CD4-positive, alpha-beta T cell (primary cell): Measurements from ENCODE around the gene FGGY. TPM values are rescaled to one million over a fixed set of nuclear protein-coding genes. Genes with fewer than 3 reads are reported as not detected.
A peak's percentile ranks its signal among the peaks of the same experiment; 100 is the strongest.

Source experiments
- ATAC-seq: fragments of 200-7000 bp; cut with Tn5 transposase; one replicate; pipeline ENCODE4 v1.10.0; 2022; ENCODE audit warnings: mild to moderate bottlenecking; ENCODE audit not compliant: poor library complexity
- CTCF ChIA-PET: fragments of 350-600 bp; sonication (Branson Sonifier 250); formaldehyde crosslinking; loops from one replicate; lab custom pipeline; 2021; ENCODE audit warnings: antibody characterized with exemption, inconsistent platforms; lab: Charles Lee
- POLR2A ChIA-PET: fragments of 350-600 bp; sonication (Branson Sonifier 250); formaldehyde crosslinking; loops from one replicate; lab custom pipeline; 2021; ENCODE audit warnings: antibody characterized with exemption, inconsistent platforms; lab: Charles Lee
- DNase-seq, 14 experiments: peaks; one replicate each; pipeline ENCODE4 v3.0.0-alpha.2; 2013 to 2020; ENCODE audit warnings: mixed read lengths in 2 of 14
- H3K27ac ChIP-seq, 2 donors: one replicate each; pipeline versions ENCODE4 v1.5.1 to v1.7.0; 2013; ENCODE audit warnings: low read length in 2 of 2, low read depth in 1 of 2, mild to moderate bottlenecking in 1 of 2
- H3K27me3 ChIP-seq, 2 experiments: 1 replicate in 1 of 2; 2 replicates in 1 of 2; pipeline versions ENCODE4 v1.6.1 to v1.7.0; 2013; ENCODE audit warnings: low read length in 2 of 2, control low read depth in 1 of 2, mild to moderate bottlenecking in 1 of 2, moderate library complexity in 1 of 2; ENCODE audit not compliant: insufficient read depth in 2 of 2, control insufficient read depth in 1 of 2
- H3K36me3 ChIP-seq: one replicate; pipeline ENCODE4 v1.6.1; 2013; ENCODE audit warnings: low read length, control low read depth; ENCODE audit not compliant: insufficient read depth
- H3K4me1 ChIP-seq: one replicate; pipeline ENCODE4 v1.6.1; 2013; ENCODE audit warnings: low read length, control low read depth; ENCODE audit not compliant: insufficient read depth
- H3K4me3 ChIP-seq: one replicate; pipeline ENCODE4 v1.5.1; 2013; ENCODE audit warnings: mild to moderate bottlenecking, low read length, moderate library complexity
- H3K9me3 ChIP-seq, 2 experiments: 1 replicate in 1 of 2; 2 replicates in 1 of 2; pipeline versions ENCODE4 v1.6.1 to v1.7.0; 2013; ENCODE audit warnings: low read length in 2 of 2, mild to moderate bottlenecking in 2 of 2, control low read depth in 1 of 2, moderate library complexity in 1 of 2; ENCODE audit not compliant: control insufficient read depth in 1 of 2, insufficient read depth in 1 of 2
- H3K27ac Mint-ChIP-seq: one replicate; pipeline ENCODE4 v1.8.0; 2020; ENCODE audit warnings: mixed read lengths
- H3K27me3 Mint-ChIP-seq: one replicate; pipeline ENCODE4 v1.8.0; 2021; ENCODE audit warnings: mixed read lengths
- H3K36me3 Mint-ChIP-seq: one replicate; pipeline ENCODE4 v1.8.0; 2021; ENCODE audit warnings: low read depth, mixed read lengths
- H3K4me1 Mint-ChIP-seq: one replicate; pipeline ENCODE4 v1.8.0; 2021; ENCODE audit warnings: low read depth, mixed read lengths
- H3K4me3 Mint-ChIP-seq: one replicate; pipeline ENCODE4 v1.8.0; 2020; ENCODE audit warnings: mild to moderate bottlenecking, mixed read lengths
- H3K9me3 Mint-ChIP-seq: one replicate; pipeline ENCODE4 v1.8.0; 2020; ENCODE audit warnings: mixed read lengths
- CTCF ChIP-seq: fragments of 200-600 bp; IDR thresholded peaks from one replicate; pipeline ENCODE4 v1.8.0; 2022; ENCODE audit warnings: antibody characterized with exemption, mild to moderate bottlenecking
- intact Hi-C, 2 experiments: fragments of 100-400 bp; cut with DNase I in 1 of 2; cut with micrococcal nuclease in 1 of 2; formaldehyde crosslinking; loops; one replicate each; pipeline versions ENCODE4 v1.15.1 to v1.9.0; 2023 to 2025; cut with DNase I, micrococcal nuclease
- total RNA-seq, 174 experiments: library from RNA in 2 of 174; stranded (reverse) in 2 of 174; gene quantifications; one replicate each; pipeline ENCODE4 v1.2.3 and lab custom pipeline; 2021 to 2026

The FGGY gene
- total RNA-seq, 2 experiments from 2014 or later = 9.5 to 10.0 TPM

- Histone ChIP-seq H3K36me3 (no peaks in the 10 kb centered on the region), H3K27ac (no peak overlapping the region), H3K27me3 (no peaks in the 10 kb centered on the region), H3K4me1 (peaks cover 3% of the 10 kb centered on the region), H3K9me3 (no peaks in the 10 kb centered on the region), H3K4me3 (no peak overlapping the region)
- Mint-ChIP-seq H3K4me1 (peaks cover 11% of the 10 kb centered on the region), H3K27ac (no peak overlapping the region), H3K27me3 (no peaks in the 10 kb centered on the region), H3K36me3 (no peaks in the 10 kb centered on the region), H3K9me3 (no peaks in the 10 kb centered on the region), H3K4me3 (no peak overlapping the region)
- POLR2A ChIA-PET = no interaction called here
- intact Hi-C loops = loop anchor here in 1 of 2 experiments (10.0 kb wide), 2 partner anchors 523 to 747 kb away; partner anchors contain the start of genes HOOK1 and OMA1
- DNase-seq (no peak), ATAC-seq (no peak)
- CTCF ChIA-PET = no interaction called here
- TF ChIP-seq CTCF = no peak
These were observed 5.3 kb upstream of the FGGY start for GRCh38 chr1:59291561-59291960.

- H3K9me3 Mint-ChIP-seq = no peaks in the 10 kb centered on the region
- H3K4me1 Mint-ChIP-seq = peaks cover 16% of the 10 kb centered on the region
- peaks cover 10% of the 10 kb centered on the region for H3K4me1 ChIP-seq
- H3K4me3 ChIP-seq = no peak overlapping the region
- no peaks in the 10 kb centered on the region for H3K27me3 Mint-ChIP-seq
- ChIA-PET POLR2A (no interaction called here), CTCF (no interaction called here)
- no peak overlapping the region for H3K27ac Mint-ChIP-seq
- no peak overlapping the region for H3K4me3 Mint-ChIP-seq
- no peak for TF ChIP-seq CTCF
- H3K9me3 ChIP-seq = no peaks in the 10 kb centered on the region
- H3K36me3 ChIP-seq = no peaks in the 10 kb centered on the region
- DNase-seq (peak in 3 of 14 experiments; percentile 43 to 70 (median 61)), ATAC-seq (no peak)
- intact Hi-C loops = loop anchor here in 1 of 2 experiments (10.0 kb wide), 2 partner anchors 522 to 748 kb away; partner anchors contain the start of genes HOOK1 and OMA1
- H3K27ac ChIP-seq = no peak overlapping the region
- no peaks in the 10 kb centered on the region for H3K27me3 ChIP-seq
- peaks cover 4% of the 10 kb centered on the region for H3K36me3 Mint-ChIP-seq
These were observed 4.3 kb upstream of the FGGY start for GRCh38 chr1:59292562-59292961.

GRCh38 chr1:59293206-59293605, 3.7 kb upstream of the FGGY start:
- Histone ChIP-seq H3K36me3 (no peaks in the 10 kb centered on the region), H3K27me3 (no peaks in the 10 kb centered on the region), H3K4me3 (no peak overlapping the region), H3K4me1 (peaks cover 10% of the 10 kb centered on the region), H3K27ac (no peak overlapping the region), H3K9me3 (no peaks in the 10 kb centered on the region)
- intact Hi-C loops = loop anchor here in 1 of 2 experiments (10.0 kb wide), 2 partner anchors 522 to 748 kb away; partner anchors contain the start of genes HOOK1 and OMA1
- DNase-seq (peak in 1 of 14 experiments; percentile 25), ATAC-seq (no peak)
- Mint-ChIP-seq H3K27ac (no peak overlapping the region), H3K9me3 (no peaks in the 10 kb centered on the region), H3K4me3 (no peak overlapping the region), H3K4me1 (peaks cover 16% of the 10 kb centered on the region), H3K36me3 (peaks cover 4% of the 10 kb centered on the region), H3K27me3 (no peaks in the 10 kb centered on the region)
- ChIA-PET CTCF (no interaction called here), POLR2A (no interaction called here)
- no peak for TF ChIP-seq CTCF
